Measurements from ENCODE around the gene KCNH2.

Gene KCNH2

GRCh38 chr7:151010037-151010306 lies 31.9 kb upstream of the KCNH2 start:
- peaks cover 6% of the 10 kb centered on the region; the same call in 1 of the 2 replicates for H3F3A ChIP-seq (ENCODE audit: control insufficient read depth, insufficient read depth)
- TF ChIP-seq EZH2phosphoT487 (IDR thresholded peaks at IDR 0.05; ENCODE audit: borderline replicate concordance, low read length): no peak
- no peak for TF ChIP-seq CTCF (IDR thresholded peaks at IDR 0.05; ENCODE audit: low read depth, low read length, poor library complexity, severe bottlenecking)
- no peak overlapping the region for H3K4me2 ChIP-seq (ENCODE audit: low read length)
- no peaks in the 10 kb centered on the region for H3K9me2 ChIP-seq (replicated peaks; ENCODE audit: control insufficient read depth, low read length)
- no peak overlapping the region for H3K4me3 ChIP-seq (ENCODE audit: low read length)
- H3K27me3 ChIP-seq (ENCODE audit: control insufficient read depth, low read length): no peaks in the 10 kb centered on the region
- no peak overlapping the region for H3K27ac ChIP-seq (ENCODE audit: low read depth, low read length)
- H3K4me1 ChIP-seq (ENCODE audit: control insufficient read depth, low read length): peaks cover 38% of the 10 kb centered on the region
- H4K20me1 ChIP-seq (ENCODE audit: control insufficient read depth, insufficient read depth, low read depth, low read length): no peaks in the 10 kb centered on the region
- H3K79me2 ChIP-seq (ENCODE audit: control insufficient read depth, low read length): no peaks in the 10 kb centered on the region
- H3K36me3 ChIP-seq (ENCODE audit: control insufficient read depth, low read length): no peaks in the 10 kb centered on the region
- no peaks in the 10 kb centered on the region for H3K9me3 ChIP-seq (ENCODE audit: control insufficient read depth, insufficient read depth, low read length)

GRCh38 chr7:151009327-151010036 lies 31.4 kb upstream of the KCNH2 start:
- peaks cover 33% of the 10 kb centered on the region for H3K4me1 ChIP-seq (ENCODE audit: control insufficient read depth, low read length)
- H3K9me3 ChIP-seq (ENCODE audit: control insufficient read depth, insufficient read depth, low read length): no peaks in the 10 kb centered on the region
- H4K20me1 ChIP-seq (ENCODE audit: control insufficient read depth, insufficient read depth, low read depth, low read length): no peaks in the 10 kb centered on the region
- peak overlapping the region; percentile 87 for H3K4me2 ChIP-seq (ENCODE audit: low read length)
- TF ChIP-seq CTCF (IDR thresholded peaks at IDR 0.05; ENCODE audit: low read depth, low read length, poor library complexity, severe bottlenecking) (no peak), EZH2phosphoT487 (IDR thresholded peaks at IDR 0.05; ENCODE audit: borderline replicate concordance, low read length) (no peak)
- no peaks in the 10 kb centered on the region for H3K79me2 ChIP-seq (ENCODE audit: control insufficient read depth, low read length)
- H3K27me3 ChIP-seq (ENCODE audit: control insufficient read depth, low read length): no peaks in the 10 kb centered on the region
- H3K36me3 ChIP-seq (ENCODE audit: control insufficient read depth, low read length): no peaks in the 10 kb centered on the region
- H3K9me2 ChIP-seq (replicated peaks; ENCODE audit: control insufficient read depth, low read length): no peaks in the 10 kb centered on the region
- H3K4me3 ChIP-seq (ENCODE audit: low read length): peak overlapping the region; percentile 88
- H3F3A ChIP-seq (ENCODE audit: control insufficient read depth, insufficient read depth): peaks cover 6% of the 10 kb centered on the region; the same call in 1 of the 2 replicates
- H3K27ac ChIP-seq (ENCODE audit: low read depth, low read length): no peak overlapping the region

DNA sequence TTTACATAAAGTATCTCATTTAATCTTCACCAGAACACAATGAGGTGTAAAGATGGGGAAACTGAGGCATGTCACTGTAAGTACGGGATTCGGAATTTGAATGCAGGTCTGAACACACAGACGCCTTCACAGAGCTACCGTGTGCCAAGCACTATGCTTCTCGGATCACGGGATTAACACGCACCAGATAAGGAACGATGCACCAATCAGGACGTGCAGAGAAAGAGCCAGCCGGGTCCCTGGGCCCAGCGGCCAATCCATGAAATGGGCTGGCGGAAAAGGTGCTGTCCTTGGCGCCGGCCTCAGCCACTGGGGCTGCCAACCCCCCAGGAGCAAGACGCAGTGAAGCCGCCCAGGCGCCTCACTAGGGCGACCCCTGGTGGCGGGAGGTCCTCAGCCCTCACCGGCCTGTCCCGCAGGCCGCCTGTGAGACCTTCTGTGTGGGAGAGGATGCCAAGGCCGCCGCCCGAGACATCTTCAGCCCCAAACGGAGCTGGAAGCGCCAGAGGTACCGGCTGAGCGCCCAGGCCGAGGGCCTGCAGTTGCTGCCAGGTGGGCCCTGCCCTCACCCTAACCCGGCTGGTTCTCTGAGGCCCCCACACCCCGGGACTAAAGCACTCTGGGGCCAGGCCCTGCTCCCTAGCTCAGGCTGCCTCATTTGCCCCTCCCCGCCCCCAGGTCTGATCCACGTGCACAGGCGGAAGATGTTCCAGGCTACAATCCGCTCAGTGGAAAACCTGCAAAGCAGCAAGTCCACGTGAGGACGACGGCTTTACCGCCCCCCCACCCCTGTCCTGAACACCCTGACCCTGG lies 30.6 kb upstream of the KCNH2 start:
- no peaks in the 10 kb centered on the region for H3K9me2 ChIP-seq (replicated peaks; ENCODE audit: control insufficient read depth, low read length)
- no peaks in the 10 kb centered on the region for H3K79me2 ChIP-seq (ENCODE audit: control insufficient read depth, low read length)
- no peaks in the 10 kb centered on the region for H4K20me1 ChIP-seq (ENCODE audit: control insufficient read depth, insufficient read depth, low read depth, low read length)
- H3K36me3 ChIP-seq (ENCODE audit: control insufficient read depth, low read length): no peaks in the 10 kb centered on the region
- peak overlapping the region; percentile 87 for H3K4me2 ChIP-seq (ENCODE audit: low read length)
- H3K27me3 ChIP-seq (ENCODE audit: control insufficient read depth, low read length): no peaks in the 10 kb centered on the region
- H3K27ac ChIP-seq (ENCODE audit: low read depth, low read length): peak overlapping the region; percentile 21; the same call in 1 of the 2 replicates
- H3K9me3 ChIP-seq (ENCODE audit: control insufficient read depth, insufficient read depth, low read length): no peaks in the 10 kb centered on the region
- peaks cover 6% of the 10 kb centered on the region; the same call in 1 of the 2 replicates for H3F3A ChIP-seq (ENCODE audit: control insufficient read depth, insufficient read depth)
- H3K4me3 ChIP-seq (ENCODE audit: low read length): peak overlapping the region; percentile 88
- TF ChIP-seq CTCF (IDR thresholded peaks at IDR 0.05; ENCODE audit: low read depth, low read length, poor library complexity, severe bottlenecking) (peak; percentile 97), EZH2phosphoT487 (IDR thresholded peaks at IDR 0.05; ENCODE audit: borderline replicate concordance, low read length) (no peak)
- peaks cover 26% of the 10 kb centered on the region for H3K4me1 ChIP-seq (ENCODE audit: control insufficient read depth, low read length)
